ENCODE results near the gene ADCY10.

- TF ChIP-seq CTCF (IDR thresholded peaks at IDR 0.05) (no peak), EZH2 (IDR thresholded peaks at IDR 0.05) (no peak), EZH2phosphoT487 (IDR thresholded peaks at IDR 0.05) (no peak)
These were observed 93.9 kb downstream of the ADCY10 start for GRCh38 chr1:167819849-167820683.
